ENCODE results near the gene CARMIL1.

DNA sequence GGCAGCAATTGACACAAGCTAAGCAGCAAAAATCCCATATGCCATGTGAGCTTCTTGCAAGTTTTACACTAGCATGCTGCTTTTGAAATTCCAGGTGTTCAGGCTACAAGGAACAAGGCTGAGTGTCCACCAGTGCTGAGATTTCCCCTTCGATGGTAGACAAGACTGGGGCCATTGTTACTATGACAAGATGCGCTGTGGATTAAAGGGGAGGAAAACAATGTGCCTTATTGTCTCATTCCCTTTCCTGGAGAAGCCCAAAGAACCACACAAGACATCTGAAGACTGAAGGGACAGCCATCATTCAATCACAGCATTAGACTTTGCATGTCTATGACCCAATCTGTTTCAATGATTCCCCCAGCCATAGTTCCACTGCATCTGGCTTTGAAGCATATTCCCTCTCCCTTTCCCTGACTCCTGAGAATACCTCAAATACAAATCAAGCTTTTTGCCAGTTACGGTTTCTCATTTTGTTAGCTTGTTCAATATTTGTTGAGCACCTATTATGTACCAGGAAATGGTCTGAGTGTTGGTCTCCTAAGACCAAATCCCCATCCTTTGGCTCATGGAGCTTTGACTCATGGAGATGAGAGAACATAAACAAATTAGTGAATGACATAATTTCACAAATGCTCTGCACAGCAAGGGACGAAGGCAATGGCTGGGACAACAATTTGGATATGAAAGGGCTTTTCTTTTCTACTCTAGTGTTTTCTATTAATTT lies 349.5 kb downstream of the CARMIL1 start:
- no peak for TF ChIP-seq POLR2A (IDR thresholded peaks at IDR 0.05; ENCODE audit: low read length)
- no peak for TF ChIP-seq GATA1 (IDR thresholded peaks at IDR 0.05; ENCODE audit: low read depth, low read length)
